Stimulated activated CD8-positive, alpha-beta memory T cell treated with anti-CD3 and anti-CD28 coated beads, Interleukin-15, amount 100 ng/mL, for 1 hour (primary cell): ENCODE data around the gene ATCAY.
"Not testable (repeated sequence)": the region's sequence is repeated elsewhere in the genome, so short reads cannot be mapped to it uniquely, and the experiment has no call there.

Source experiments
- DNase-seq: peaks from one replicate; pipeline ENCODE4 v3.0.0-alpha.2; 2020; ENCODE audit warnings: low read depth

Gene ATCAY

DNA sequence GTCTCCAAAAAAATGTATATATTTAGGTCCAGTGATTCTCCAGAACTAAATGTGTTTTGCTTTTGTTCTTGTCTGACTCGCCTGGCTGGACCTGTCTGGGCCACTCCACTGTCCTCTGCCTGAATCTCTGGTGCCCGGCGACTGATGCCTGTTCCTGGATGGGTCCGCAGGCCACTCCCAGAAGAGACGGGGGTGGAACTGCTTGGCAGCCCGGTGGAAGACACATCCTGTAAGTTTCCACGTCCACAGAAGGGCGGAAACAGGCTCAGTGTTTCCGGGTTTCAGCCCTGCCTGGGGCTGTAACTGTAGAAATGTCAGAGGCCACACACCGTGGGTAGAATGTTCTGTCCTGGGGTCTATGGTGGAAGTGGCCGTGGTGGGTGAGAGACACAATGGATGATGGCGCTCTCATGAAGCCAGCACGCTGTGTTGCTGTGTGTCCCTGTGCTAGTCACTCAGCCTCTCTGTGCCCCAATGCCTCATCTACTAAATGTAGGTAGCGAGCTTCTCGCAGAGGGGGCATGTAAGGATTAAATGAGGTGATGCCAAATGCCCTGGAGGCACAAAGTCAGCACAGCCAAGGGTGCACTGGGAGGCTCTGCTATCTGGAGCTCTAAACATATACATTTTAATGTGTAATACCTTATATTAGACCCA is 22.0 kb downstream of the ATCAY start:
- no peak for DNase-seq

DNA sequence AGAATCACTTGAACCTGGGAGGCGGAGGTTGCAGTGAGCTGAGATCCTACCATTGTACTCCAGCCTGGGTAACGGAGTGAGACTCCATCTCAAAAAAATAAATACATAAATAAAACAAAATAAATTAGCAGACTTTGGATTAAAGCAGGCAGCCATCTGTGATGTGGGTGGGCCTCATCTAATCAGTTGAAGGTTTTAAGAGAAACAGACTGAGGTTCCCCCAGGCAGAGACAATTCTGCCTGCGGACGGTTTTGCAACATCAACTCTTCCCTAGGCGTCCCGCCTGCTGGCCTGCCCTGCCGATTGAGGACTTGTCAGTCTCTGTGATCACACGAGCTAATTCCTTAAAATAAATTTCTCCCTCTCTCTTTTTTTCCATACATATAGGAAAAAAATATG is 23.7 kb downstream of the ATCAY start:
- no peak for DNase-seq

GRCh38 chr19:3907626-3908265 is 27.3 kb downstream of the ATCAY start:
- DNase-seq = no peak

DNA sequence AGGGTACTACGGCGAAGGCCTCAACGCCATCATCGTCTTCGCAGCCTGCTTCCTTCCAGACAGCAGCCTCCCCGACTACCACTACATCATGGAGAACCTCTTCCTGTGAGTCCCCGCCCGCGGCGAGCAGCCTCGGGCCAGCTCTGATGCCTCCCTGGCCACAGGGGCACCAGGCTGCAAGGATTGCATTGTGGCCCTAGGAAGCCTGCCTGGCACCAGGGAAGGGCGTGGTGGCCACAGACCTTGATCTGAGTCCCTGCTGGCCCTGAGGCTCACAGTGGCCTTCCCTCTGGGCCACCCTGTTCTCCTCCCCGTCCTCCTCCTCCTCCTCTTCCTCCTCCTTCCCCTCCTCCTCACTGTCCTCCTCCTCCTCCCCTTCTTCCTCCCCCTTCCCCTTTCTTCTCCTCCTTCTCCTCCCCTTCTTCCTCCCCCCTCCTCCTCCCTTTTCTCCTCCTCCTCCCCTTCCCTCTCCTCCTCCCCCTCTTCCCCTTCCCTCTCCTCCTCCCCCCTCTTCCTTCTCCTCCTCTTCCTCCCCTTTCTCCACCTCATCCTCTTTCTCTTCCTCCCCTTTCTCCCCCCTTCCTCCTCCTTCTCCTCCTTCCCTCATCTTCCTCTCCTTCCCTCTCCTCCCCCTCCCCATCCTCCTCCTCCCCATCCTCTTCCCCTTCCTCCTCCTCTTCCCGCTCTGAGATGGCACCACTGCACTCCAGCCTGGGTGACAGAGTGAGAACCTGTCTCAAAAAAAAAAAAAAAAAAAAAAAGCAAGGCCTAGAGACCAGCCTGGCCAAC is 28.0 kb downstream of the ATCAY start:
- no peak for DNase-seq

DNA sequence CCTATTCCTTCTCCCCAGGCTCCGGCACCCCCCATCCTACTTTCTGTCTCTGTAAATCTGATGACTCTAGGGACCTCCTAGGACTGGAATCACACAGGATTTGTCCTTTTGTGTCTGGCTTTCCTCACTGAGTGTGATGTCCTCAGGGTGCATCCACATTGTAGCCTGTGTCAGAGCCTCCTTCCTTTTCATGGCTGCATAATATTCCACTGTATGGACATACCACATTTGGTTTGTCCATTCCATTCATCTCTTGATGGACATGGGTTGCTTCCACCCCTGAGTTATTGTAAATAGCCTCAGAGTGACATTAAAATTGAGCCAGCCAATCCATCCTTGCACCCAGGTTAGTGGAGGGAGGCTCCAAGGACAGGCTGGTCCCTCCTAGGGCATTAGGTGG is 29.6 kb downstream of the ATCAY start:
- no peak for DNase-seq

GRCh38 chr19:3914199-3914598 is 33.7 kb downstream of the ATCAY start:
- DNase-seq = no peak

DNA sequence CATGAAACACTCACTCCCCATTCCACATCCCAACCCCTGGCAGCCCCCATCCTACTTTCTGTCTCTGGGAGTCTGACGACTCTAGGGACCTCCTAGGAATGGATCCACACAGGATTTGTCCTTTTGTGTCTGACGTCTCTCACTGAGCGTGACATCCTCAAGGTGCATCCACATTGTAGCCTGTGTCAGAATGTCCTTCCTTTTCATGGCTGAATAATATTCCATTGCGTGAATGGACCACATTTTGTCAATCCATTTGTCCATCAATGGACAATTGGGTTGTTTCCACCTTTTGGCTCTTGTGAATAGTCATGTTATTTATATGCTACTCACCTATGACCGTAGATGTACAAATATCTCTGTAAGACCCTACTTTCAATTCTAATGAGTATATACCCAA is 35.5 kb downstream of the ATCAY start:
- no peak for DNase-seq

- no peak for DNase-seq
Measured at GRCh38 chr19:3919793-3920192, 39.3 kb downstream of the ATCAY start.

- DNase-seq = no peak
Measured at GRCh38 chr19:3923096-3923758, 42.7 kb downstream of the ATCAY start.

DNA sequence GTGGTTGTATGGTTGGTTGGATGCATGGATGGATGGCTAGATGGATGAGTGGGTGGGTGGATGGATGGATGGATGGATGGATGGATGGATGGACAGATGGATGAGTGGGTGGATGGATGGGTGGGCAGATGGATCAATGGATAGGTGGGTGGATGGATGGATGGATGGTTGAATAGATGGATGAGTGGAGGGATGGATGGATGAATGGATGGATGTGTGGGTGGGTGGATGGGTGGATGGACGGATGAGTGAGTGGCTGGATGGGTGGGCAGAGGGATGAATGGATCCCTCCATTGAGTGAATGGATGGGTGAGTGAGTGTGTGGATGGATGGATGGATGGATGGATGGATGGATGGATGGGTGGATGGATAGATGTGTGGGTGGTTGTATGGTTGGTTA is 43.4 kb downstream of the ATCAY start:
- no peak for DNase-seq

DNA sequence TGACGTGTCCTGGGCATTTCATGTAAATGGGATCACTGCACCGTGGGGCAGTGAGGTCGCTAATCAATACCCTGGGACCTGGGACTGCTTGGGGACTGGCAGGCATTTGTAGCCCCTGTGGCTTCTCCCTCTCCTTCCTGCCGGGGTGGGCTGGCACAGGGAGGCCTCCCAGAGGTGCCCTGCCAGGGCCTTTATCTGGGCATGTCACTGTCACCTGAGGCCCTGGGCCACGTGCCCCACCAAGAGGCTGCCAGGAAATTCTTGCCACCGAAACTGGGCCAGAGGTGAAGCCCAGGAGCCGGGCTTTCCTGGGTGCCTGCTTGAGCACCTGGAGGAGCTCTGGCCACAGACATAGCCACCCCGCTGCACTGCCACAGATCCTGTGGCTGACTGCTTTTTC is 50.6 kb downstream of the ATCAY start:
- no peak for DNase-seq

- no peak for DNase-seq
Measured at GRCh38 chr19:3932931-3933810, 52.7 kb downstream of the ATCAY start, which contains the start of gene NMRK2. Gene NMRK2, plus strand, starts transcription at chr19:3933069. Its CDS starts 603 bp downstream, at chr19:3933672.

- no peak for DNase-seq
Measured at GRCh38 chr19:3936506-3937442, 56.3 kb downstream of the ATCAY start.

DNA sequence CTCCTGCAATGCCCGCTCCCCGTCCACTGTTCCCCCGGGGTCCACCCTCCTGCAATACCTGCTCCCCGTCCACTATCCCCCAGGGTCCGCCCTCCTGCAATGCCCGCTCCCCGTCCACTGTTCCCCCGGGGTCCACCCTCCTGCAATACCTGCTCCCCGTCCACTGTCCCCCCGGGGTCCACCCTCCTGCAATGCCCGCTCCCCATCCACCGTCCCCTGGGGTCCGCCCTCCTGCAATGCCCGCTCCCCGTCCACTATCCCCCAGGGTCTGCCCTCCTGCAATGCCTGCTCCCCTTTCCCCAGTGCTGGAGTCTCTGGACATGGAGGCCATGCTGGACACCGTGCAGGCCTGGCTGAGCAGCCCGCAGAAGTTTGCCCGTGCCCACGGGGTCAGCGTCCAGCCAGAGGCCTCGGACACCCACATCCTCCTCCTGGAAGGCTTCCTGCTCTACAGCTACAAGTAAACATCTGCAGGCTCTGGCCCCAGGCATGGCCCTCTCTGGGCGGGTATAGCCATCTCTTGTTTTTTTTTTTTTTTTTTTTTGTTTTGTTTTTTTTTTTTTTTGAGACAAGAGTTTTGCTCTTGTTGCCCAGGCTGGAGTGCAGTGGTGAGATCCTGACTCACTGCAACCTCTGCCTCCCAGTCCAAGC is 57.9 kb downstream of the ATCAY start:
- DNase-seq = not testable (repeated sequence)

DNA sequence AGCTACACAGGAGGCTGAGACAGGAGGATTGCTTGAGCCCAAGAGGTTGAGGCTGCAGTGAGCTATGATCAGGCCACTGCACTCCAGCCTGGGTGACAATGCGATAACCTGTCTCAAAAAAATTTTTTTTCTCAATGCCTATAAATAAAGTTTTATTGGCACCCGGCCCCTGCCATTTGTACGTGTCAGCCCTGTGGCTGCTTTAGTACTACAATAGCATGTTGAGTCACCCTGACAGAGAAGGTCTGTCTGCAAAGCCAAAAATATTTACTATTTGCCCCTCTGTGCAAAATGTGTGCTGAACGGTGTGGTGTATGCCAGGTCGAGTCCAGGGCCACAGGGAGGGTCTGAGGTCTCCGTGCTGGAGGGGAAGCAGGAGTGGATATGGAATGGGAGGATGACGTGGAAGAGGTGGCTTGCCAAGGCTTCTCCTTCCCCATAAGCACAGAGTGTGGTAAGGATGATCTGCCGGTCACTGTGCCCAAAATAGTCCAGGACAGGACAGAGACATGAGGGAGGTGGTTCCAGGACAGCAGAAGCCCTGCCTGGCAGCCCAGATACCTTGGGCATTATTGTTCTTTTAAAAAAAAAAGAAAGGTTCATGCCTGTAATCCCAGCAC is 62.4 kb downstream of the ATCAY start:
- no peak for DNase-seq

- DNase-seq = no peak
Measured at GRCh38 chr19:3944018-3944721, 63.7 kb downstream of the ATCAY start.

DNA sequence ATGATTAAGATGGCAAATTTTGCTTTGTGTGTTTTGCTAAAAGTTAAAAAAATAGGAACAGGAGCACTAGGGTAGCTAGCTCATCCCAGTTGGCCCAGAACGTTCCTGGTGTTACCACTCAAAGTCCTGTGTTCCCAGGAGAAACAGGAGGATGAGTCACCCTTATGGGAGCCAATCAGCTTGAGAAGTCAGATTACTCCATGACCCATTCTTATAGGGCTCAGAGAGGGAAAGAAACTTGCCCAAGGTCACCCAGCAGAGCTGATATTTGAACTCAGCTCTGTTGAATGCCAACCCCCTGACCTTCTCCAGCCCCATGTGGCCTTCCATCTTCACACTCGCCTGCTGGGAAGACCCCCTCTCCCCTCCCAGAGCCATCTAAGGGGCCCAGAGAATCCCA is 65.4 kb downstream of the ATCAY start:
- no peak for DNase-seq

DNA sequence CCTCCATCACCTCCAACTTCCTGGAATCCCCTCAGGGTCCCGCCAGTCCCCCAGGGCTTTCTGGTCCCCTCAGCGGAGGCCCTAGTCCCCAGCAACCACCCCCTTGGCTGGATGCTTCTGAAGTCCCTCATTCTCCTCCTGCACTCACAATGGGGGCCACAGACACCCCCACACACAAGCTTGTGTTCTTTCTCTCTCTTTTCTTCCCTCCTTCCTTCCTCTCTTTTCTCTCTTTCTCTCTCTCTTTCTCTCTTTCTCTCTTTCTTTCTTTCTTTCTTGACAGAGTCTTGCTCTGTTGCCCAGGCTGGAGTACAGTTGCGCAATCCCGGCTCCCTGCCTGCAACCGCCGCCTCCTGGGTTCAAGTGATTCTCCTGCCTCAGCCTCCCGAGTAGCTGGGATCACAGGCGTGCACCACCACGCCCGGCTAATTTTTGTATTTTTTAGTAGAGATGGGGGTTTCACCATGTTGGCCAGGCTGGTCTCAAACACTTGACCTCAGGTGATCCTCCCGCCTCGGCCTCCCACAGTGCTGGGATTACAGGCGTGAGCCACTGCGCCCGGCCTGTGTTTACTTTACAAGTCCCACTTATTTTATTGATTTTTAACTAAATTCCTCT is 66.9 kb downstream of the ATCAY start:
- not testable (repeated sequence) for DNase-seq
